Activated CD8-positive, alpha-beta memory T cell treated with anti-CD3 and anti-CD28 coated beads, Interleukin-2, amount 10 ng/mL, durations not matched to agents 7 days and 5 days (primary cell): ENCODE results near the gene SREK1IP1. TPM values are rescaled to one million over a fixed set of nuclear protein-coding genes. Genes with fewer than 3 reads are reported as not detected.
"Not testable (repeated sequence)": the region's sequence is repeated elsewhere in the genome, so short reads cannot be mapped to it uniquely, and the experiment has no call there.

Experiments
- ATAC-seq: fragments of 150-1000 bp; cut with Tn5 transposase; one replicate; pipeline ENCODE4 v1.10.0; 2021; ENCODE audit warnings: moderate library complexity
- CTCF ChIA-PET: fragments of 350-600 bp; sonication (Branson Sonifier 250); formaldehyde crosslinking; loops from one replicate; lab custom pipeline; 2021; ENCODE audit warnings: antibody characterized with exemption; lab: Charles Lee
- DNase-seq: peaks from one replicate; pipeline ENCODE4 v3.0.0-alpha.2; 2020
- H3K27ac Mint-ChIP-seq: one replicate; pipeline ENCODE4 v1.8.0; 2021; ENCODE audit warnings: mild to moderate bottlenecking, mixed read lengths
- H3K27me3 Mint-ChIP-seq: one replicate; pipeline ENCODE4 v1.8.0; 2021; ENCODE audit warnings: mixed read lengths
- H3K36me3 Mint-ChIP-seq: one replicate; pipeline ENCODE4 v1.8.0; 2021; ENCODE audit warnings: mild to moderate bottlenecking, mixed read lengths
- H3K4me1 Mint-ChIP-seq: one replicate; pipeline ENCODE4 v1.8.0; 2021; ENCODE audit warnings: mixed read lengths
- H3K4me3 Mint-ChIP-seq: one replicate; pipeline ENCODE4 v1.8.0; 2021; ENCODE audit warnings: mild to moderate bottlenecking, moderate library complexity, mixed read lengths
- H3K9me3 Mint-ChIP-seq: one replicate; pipeline ENCODE4 v1.8.0; 2022; ENCODE audit warnings: low read depth, mixed read lengths
- total RNA-seq, 2 experiments: library from RNA; stranded (reverse); gene quantifications; one replicate each; pipeline ENCODE4 v1.2.3, GENCODE V29; 2021

SREK1IP1 gene
- total RNA-seq, 2 experiments from 2014 or later = 25.2 to 28.8 TPM

DNA sequence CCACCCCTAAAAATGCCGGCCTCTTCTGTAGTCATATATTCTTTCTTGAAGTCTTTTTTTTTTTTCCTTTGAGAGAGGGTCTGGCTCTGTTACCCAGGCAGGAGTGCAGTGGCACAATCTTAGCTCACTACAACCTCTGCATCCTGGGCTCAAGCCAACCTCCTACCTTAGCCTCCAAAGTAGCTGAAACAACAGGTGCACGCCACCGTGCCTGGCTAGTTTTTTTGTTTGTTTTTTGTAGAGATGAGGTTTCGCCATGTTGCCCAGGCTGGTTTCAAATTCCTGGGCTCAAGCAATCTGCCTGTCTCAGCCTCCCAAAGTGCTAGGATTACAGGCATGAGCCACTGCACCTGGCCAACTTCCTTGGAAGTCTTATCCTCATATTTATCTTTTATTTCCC, 19.1 kb downstream of the SREK1IP1 start:
- Mint-ChIP-seq H3K27ac (no peak overlapping the region), H3K36me3 (peaks cover 15% of the 10 kb centered on the region), H3K27me3 (no peaks in the 10 kb centered on the region), H3K4me3 (no peak overlapping the region), H3K9me3 (no peaks in the 10 kb centered on the region), H3K4me1 (peaks cover 1% of the 10 kb centered on the region)
- DNase-seq = no peak
- CTCF ChIA-PET = interaction anchor here (1.1 kb wide), 1 partner anchor 8 kb away, joined by 3 read pairs; no protein-coding TSS in a partner anchor
- ATAC-seq = no peak

DNA sequence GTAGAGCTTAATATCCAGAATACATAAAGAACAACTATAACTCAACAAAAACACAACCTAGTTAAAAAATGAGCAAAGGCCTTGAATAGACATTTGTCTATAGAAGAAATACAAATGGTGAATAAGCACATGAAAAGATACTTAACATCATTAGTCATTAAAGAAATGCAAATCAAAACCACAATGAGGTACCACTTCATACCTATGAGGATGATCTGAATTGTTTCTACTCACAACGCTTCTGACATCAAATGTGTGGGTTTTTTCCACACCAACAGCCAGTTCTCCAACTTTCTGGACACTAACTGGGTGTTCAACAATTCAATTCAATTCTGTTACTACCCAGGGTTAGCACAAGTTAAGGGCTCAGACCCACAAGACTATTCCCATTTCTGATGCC, 22.0 kb downstream of the SREK1IP1 start:
- Mint-ChIP-seq H3K36me3 (peaks cover 12% of the 10 kb centered on the region), H3K27me3 (no peaks in the 10 kb centered on the region), H3K4me3 (no peak overlapping the region), H3K27ac (no peak overlapping the region), H3K9me3 (no peaks in the 10 kb centered on the region), H3K4me1 (peaks cover 1% of the 10 kb centered on the region)
- no peak for ATAC-seq
- no peak for DNase-seq
- CTCF ChIA-PET = no interaction called here

DNA sequence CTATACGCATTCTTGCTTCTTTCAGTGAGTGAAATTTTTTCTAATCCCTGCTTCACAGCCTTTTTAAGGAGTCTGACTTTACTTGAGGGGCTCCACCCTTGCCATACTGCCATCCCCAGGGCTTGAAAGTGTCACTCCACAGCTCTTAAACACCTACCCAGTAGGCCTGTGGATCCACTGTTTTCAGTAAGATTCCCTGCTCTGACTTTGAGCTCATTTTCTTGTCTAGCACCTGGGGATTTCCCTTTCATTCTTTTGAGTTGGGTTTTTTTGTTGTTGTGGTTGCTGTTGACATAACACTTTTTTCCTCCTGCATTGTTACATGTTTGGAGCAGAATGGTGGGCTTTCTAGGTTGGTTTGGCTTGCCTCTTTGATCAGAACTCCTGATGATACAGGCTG, 23.6 kb downstream of the SREK1IP1 start:
- CTCF ChIA-PET = no interaction called here
- no peak overlapping the region for H3K4me3 Mint-ChIP-seq
- H3K9me3 Mint-ChIP-seq = no peaks in the 10 kb centered on the region
- ATAC-seq (no peak), DNase-seq (no peak)
- H3K27me3 Mint-ChIP-seq = no peaks in the 10 kb centered on the region
- no peak overlapping the region for H3K27ac Mint-ChIP-seq
- H3K36me3 Mint-ChIP-seq = peaks cover 13% of the 10 kb centered on the region
- peaks cover 1% of the 10 kb centered on the region for H3K4me1 Mint-ChIP-seq

- peaks cover 18% of the 10 kb centered on the region for H3K36me3 Mint-ChIP-seq
- DNase-seq = no peak
- CTCF ChIA-PET = no interaction called here
- H3K27me3 Mint-ChIP-seq = no peaks in the 10 kb centered on the region
- no peak overlapping the region for H3K27ac Mint-ChIP-seq
- H3K4me1 Mint-ChIP-seq = peaks cover 1% of the 10 kb centered on the region
- no peak for ATAC-seq
- H3K4me3 Mint-ChIP-seq = no peak overlapping the region
- no peaks in the 10 kb centered on the region for H3K9me3 Mint-ChIP-seq
Observed at GRCh38 chr5:64742821-64743220, 25.7 kb downstream of the SREK1IP1 start.

DNA sequence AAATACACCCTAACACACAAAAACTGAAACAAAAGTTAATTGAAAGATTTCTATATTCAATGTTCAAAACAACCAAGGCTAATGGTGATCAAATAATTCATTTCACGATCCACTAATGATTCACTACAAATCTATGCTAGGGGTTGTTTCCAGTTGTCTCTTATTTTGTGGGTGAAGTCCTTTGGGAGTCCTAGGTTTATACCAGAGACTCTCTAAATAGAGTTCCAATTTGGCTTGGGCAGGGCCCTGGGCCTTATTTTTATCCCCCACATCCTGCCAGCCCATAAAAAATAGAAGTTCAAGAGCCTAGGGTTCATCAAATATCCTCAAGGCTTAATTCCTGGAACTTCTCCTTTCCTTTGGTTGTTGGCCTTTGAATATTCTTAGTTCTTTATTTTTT, 26.1 kb downstream of the SREK1IP1 start:
- H3K9me3 Mint-ChIP-seq = no peaks in the 10 kb centered on the region
- no peaks in the 10 kb centered on the region for H3K27me3 Mint-ChIP-seq
- no peak overlapping the region for H3K4me3 Mint-ChIP-seq
- CTCF ChIA-PET = no interaction called here
- peaks cover 1% of the 10 kb centered on the region for H3K4me1 Mint-ChIP-seq
- no peak for ATAC-seq
- no peak for DNase-seq
- H3K36me3 Mint-ChIP-seq = peaks cover 18% of the 10 kb centered on the region
- no peak overlapping the region for H3K27ac Mint-ChIP-seq

DNA sequence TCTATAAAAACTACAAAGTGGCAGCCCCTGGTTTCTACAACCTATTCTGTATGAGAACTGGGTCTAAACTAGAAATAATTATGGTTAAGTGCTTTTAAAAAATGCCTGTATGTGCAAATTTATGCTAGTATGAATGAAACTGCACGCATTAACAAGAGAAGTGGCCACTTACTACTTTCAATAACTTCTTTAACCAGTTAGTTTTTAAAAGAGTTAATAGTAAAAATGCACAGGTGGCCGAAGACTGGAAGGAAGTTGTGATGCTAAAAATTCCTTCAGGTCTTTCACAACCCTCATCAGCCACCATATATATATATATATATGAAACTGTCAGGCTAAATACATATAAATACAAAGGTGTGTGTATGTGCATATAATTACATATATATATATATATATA, 41.3 kb downstream of the SREK1IP1 start:
- no peak for DNase-seq
- Mint-ChIP-seq H3K27ac (no peak overlapping the region), H3K9me3 (no peaks in the 10 kb centered on the region), H3K4me1 (peaks cover 2% of the 10 kb centered on the region), H3K4me3 (no peak overlapping the region), H3K27me3 (no peaks in the 10 kb centered on the region), H3K36me3 (peaks cover 29% of the 10 kb centered on the region)
- CTCF ChIA-PET = no interaction called here
- no peak for ATAC-seq

DNA sequence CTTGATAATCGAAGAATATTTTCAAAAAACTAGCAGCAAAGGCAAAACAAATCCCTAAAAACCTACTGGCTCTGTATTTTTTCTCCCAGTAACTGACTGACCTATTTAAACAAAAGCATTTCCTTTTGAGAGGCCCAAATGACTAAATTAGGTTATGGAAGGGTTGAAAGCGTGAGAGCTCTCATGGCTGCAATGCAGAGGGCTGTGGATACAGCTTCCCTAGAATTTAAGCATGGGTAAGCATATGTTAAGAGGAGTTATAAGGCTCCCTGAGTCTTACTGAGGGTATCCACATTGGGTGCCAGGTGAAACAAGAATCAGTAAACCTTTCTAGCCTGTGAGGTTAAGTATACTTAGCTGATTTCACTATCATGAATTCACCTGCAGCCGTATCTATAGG, 45.9 kb downstream of the SREK1IP1 start:
- Mint-ChIP-seq H3K27me3 (no peaks in the 10 kb centered on the region), H3K27ac (no peak overlapping the region), H3K4me1 (peaks cover 3% of the 10 kb centered on the region), H3K4me3 (no peak overlapping the region), H3K36me3 (peaks cover 19% of the 10 kb centered on the region), H3K9me3 (no peaks in the 10 kb centered on the region)
- DNase-seq (no peak), ATAC-seq (no peak)
- CTCF ChIA-PET = no interaction called here

DNA sequence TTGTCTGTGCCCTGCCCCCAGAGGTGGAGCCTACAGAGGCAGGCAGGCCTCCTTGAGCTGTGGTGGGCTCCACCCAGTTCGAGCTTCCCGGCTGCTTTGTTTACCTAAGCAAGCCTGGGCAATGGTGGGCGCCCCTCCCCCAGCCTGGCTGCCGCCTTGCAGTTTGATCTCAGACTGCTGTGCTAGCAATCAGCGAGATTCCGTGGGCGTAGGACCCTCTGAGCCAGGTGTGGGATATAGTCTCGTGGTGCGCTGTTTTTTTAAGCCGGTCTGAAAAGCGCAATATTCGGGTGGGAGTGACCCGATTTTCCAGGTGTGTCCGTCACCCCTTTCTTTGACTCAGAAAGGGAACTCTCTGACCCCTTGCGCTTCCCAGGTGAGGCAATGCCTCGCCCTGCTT, 54.0 kb downstream of the SREK1IP1 start:
- H3K9me3 Mint-ChIP-seq, ATAC-seq, H3K36me3 Mint-ChIP-seq, H3K4me1 Mint-ChIP-seq, CTCF ChIA-PET, H3K27me3 Mint-ChIP-seq, H3K4me3 Mint-ChIP-seq, H3K27ac Mint-ChIP-seq, DNase-seq: not testable (repeated sequence)

GRCh38 chr5:64707191-64707590, 61.3 kb downstream of the SREK1IP1 start:
- Mint-ChIP-seq H3K9me3 (no peaks in the 10 kb centered on the region), H3K4me3 (no peak overlapping the region), H3K27ac (no peak overlapping the region), H3K4me1 (no peaks in the 10 kb centered on the region), H3K27me3 (peaks cover 16% of the 10 kb centered on the region), H3K36me3 (no peaks in the 10 kb centered on the region)
- no peak for DNase-seq
- ATAC-seq = no peak
- CTCF ChIA-PET = no interaction called here

DNA sequence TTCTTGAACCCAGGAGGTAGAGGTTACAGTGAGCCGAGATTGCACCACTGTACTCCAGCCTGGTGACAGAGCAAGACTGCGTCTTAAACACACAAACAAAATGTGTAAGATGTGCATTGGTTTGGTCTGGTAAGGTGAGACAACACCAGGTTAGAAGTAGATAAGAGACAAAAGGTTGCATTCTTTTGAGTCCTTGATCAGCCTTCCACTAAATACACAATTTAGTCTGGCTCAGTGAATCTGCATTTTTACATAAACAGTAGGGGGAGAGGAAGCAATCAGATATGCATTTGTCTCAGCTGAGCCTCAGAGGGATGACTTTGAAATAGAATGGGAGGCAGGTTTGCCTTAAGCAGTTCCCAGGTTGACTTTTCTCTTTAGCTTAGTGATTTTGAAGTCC, 62.4 kb downstream of the SREK1IP1 start:
- H3K27ac Mint-ChIP-seq, H3K4me3 Mint-ChIP-seq, CTCF ChIA-PET, DNase-seq, H3K9me3 Mint-ChIP-seq, H3K36me3 Mint-ChIP-seq, H3K4me1 Mint-ChIP-seq, ATAC-seq: not testable (repeated sequence)
- peaks cover 19% of the 10 kb centered on the region for H3K27me3 Mint-ChIP-seq

- ATAC-seq (no peak), DNase-seq (no peak)
- Mint-ChIP-seq H3K4me1 (no peaks in the 10 kb centered on the region), H3K36me3 (no peaks in the 10 kb centered on the region), H3K9me3 (peaks cover 3% of the 10 kb centered on the region), H3K27me3 (peaks cover 24% of the 10 kb centered on the region), H3K4me3 (no peak overlapping the region), H3K27ac (no peak overlapping the region)
- CTCF ChIA-PET = no interaction called here
Observed at GRCh38 chr5:64700765-64701164, 67.7 kb downstream of the SREK1IP1 start.

- H3K9me3 Mint-ChIP-seq, H3K4me1 Mint-ChIP-seq, H3K36me3 Mint-ChIP-seq, ATAC-seq, DNase-seq, H3K4me3 Mint-ChIP-seq, CTCF ChIA-PET, H3K27ac Mint-ChIP-seq: not testable (repeated sequence)
- H3K27me3 Mint-ChIP-seq = peaks cover 35% of the 10 kb centered on the region
Observed at GRCh38 chr5:64696414-64696813, 72.1 kb downstream of the SREK1IP1 start.

DNA sequence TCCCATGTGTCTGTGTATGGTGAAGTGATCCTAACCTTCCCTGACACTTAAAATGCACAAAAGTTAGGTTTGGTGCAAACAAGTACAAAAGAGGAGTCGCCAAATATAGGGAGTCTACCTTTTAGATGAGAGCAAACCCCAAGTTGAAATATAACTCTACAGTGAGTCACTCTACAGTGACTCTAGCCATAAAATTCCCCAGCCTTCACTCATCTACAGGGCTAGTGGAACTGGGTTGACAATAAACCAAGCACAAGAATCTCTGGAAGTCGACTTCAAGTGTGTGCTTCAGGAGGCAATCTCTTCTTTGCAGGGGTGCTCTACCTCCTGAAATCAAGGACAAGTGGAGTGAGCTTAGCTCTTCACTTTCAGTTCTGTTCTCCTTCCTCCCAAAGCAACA, 74.9 kb downstream of the SREK1IP1 start:
- H3K27ac Mint-ChIP-seq = no peak overlapping the region
- no peak for ATAC-seq
- no peak overlapping the region for H3K4me3 Mint-ChIP-seq
- no peak for DNase-seq
- peaks cover 49% of the 10 kb centered on the region for H3K27me3 Mint-ChIP-seq
- H3K9me3 Mint-ChIP-seq = peaks cover 3% of the 10 kb centered on the region
- peaks cover 5% of the 10 kb centered on the region for H3K4me1 Mint-ChIP-seq
- CTCF ChIA-PET = no interaction called here
- H3K36me3 Mint-ChIP-seq = no peaks in the 10 kb centered on the region

DNA sequence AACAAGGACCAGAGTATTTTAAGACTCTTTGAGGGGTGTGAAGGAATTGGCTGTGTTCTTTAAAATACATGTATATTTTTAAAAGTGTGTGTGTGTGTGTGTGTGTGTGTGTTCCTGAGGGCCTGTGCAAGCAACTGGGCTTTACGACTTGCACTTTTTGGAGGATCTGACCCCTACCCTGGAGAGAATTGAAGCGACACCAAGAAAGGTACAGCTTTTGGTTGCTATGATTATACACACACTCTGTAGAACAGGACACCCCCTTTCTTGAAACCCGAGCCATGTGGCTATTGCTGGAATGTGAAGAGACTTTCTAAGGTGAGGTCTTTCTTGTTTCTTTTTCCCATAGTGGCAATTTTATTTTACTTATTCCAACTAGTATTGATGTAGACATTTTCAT, 77.2 kb downstream of the SREK1IP1 start:
- Mint-ChIP-seq H3K9me3 (no peaks in the 10 kb centered on the region), H3K4me3 (no peak overlapping the region), H3K27me3 (peaks cover 52% of the 10 kb centered on the region), H3K36me3 (no peaks in the 10 kb centered on the region), H3K4me1 (peaks cover 5% of the 10 kb centered on the region), H3K27ac (no peak overlapping the region)
- no peak for ATAC-seq
- no peak for DNase-seq
- CTCF ChIA-PET = no interaction called here
